CD14-positive monocyte (primary cell): Measurements from ENCODE around the gene ACSM3. TPM values are rescaled to one million over a fixed set of nuclear protein-coding genes. Genes with fewer than 3 reads are reported as not detected.

Source experiments
- DNase-seq, 3 donors: peaks; one replicate each; pipeline ENCODE4 v3.0.0-alpha.2; 2011 to 2022
- H2AFZ ChIP-seq: 2 replicates; pipeline ENCODE4 v1.6.0; 2012; ENCODE audit warnings: mild to moderate bottlenecking, low read depth, low read length, inconsistent platforms; ENCODE audit not compliant: insufficient read depth, poor library complexity, severe bottlenecking
- H3K27ac ChIP-seq, 2 donors: 1 replicate in 1 of 2; 2 replicates in 1 of 2; pipeline ENCODE4 v1.5.1; 2012 to 2013; ENCODE audit warnings: low read length in 2 of 2, control low read depth in 1 of 2, inconsistent platforms in 1 of 2, low read depth in 1 of 2, mild to moderate bottlenecking in 1 of 2
- H3K27me3 ChIP-seq, 2 donors: one replicate each; pipeline versions ENCODE4 v1.6.0 to v1.6.1; 2011 to 2013; ENCODE audit warnings: low read length in 2 of 2; ENCODE audit not compliant: control insufficient read depth in 2 of 2, insufficient read depth in 2 of 2
- H3K36me3 ChIP-seq, 2 donors: replicated peaks in 1 of 2; 1 replicate in 1 of 2; 2 replicates in 1 of 2; pipeline versions ENCODE4 v1.5.1 to v1.6.1; 2012 to 2013; ENCODE audit warnings: low read length in 2 of 2, control low read depth in 1 of 2, inconsistent platforms in 1 of 2, mild to moderate bottlenecking in 1 of 2; ENCODE audit not compliant: insufficient read depth in 2 of 2, control insufficient read depth in 1 of 2
- H3K4me1 ChIP-seq, 2 donors: 1 replicate in 1 of 2; 2 replicates in 1 of 2; pipeline versions ENCODE4 v1.5.1 to v1.6.1; 2012 to 2013; ENCODE audit warnings: low read length in 2 of 2, control low read depth in 1 of 2, inconsistent platforms in 1 of 2, mild to moderate bottlenecking in 1 of 2, moderate library complexity in 1 of 2; ENCODE audit not compliant: insufficient read depth in 2 of 2, control insufficient read depth in 1 of 2
- H3K4me2 ChIP-seq: replicated peaks from 2 replicates; pipeline ENCODE3; 2012; ENCODE audit warnings: low read length, moderate library complexity, mild to moderate bottlenecking; ENCODE audit not compliant: poor library complexity, severe bottlenecking; ENCODE audit errors: extremely low read depth
- H3K4me3 ChIP-seq, 3 experiments: fragments of 200-600 bp in 1 of 3; sonication (generic) in 1 of 3; replicated peaks in 1 of 3; 1 replicate in 2 of 3; 2 replicates in 1 of 3; pipeline ENCODE4 v1.5.1; 2011 to 2013; ENCODE audit warnings: low read length in 3 of 3, mild to moderate bottlenecking in 3 of 3, control low read depth in 2 of 3, low read depth in 2 of 3, inconsistent platforms in 1 of 3, moderate library complexity in 1 of 3
- H3K79me2 ChIP-seq: 2 replicates; pipeline ENCODE4 v1.6.0; 2012; ENCODE audit warnings: mild to moderate bottlenecking, control low read depth, inconsistent platforms, low read length, moderate library complexity; ENCODE audit not compliant: insufficient read depth
- H3K9ac ChIP-seq: 2 replicates; pipeline ENCODE4 v1.6.0; 2017; ENCODE audit warnings: low read length, mild to moderate bottlenecking; ENCODE audit not compliant: insufficient read depth, poor library complexity, severe bottlenecking
- H3K9me3 ChIP-seq, 2 donors: replicated peaks in 1 of 2; 1 replicate in 1 of 2; 2 replicates in 1 of 2; pipeline versions ENCODE4 v1.5.1 to v1.6.1; 2012 to 2013; ENCODE audit warnings: low read length in 2 of 2, control low read depth in 1 of 2; ENCODE audit not compliant: control insufficient read depth in 1 of 2, insufficient read depth in 1 of 2
- H4K20me1 ChIP-seq: 2 replicates; pipeline ENCODE4 v1.6.0; 2012; ENCODE audit warnings: mild to moderate bottlenecking, low read length, control low read depth, moderate library complexity; ENCODE audit not compliant: insufficient read depth
- H3K27ac Mint-ChIP-seq, 7 donors: one replicate each; pipeline ENCODE4 v1.8.0; 2020; ENCODE audit warnings: mild to moderate bottlenecking in 7 of 7, mixed read lengths in 7 of 7, moderate library complexity in 6 of 7, inconsistent platforms in 2 of 7
- H3K27me3 Mint-ChIP-seq, 3 donors: one replicate each; pipeline ENCODE4 v1.8.0; 2021 to 2022; ENCODE audit warnings: low read depth in 3 of 3, mild to moderate bottlenecking in 3 of 3, mixed read lengths in 3 of 3, moderate library complexity in 3 of 3, inconsistent platforms in 1 of 3
- H3K36me3 Mint-ChIP-seq, 2 donors: one replicate each; pipeline ENCODE4 v1.8.0; 2020; ENCODE audit warnings: mixed read lengths in 2 of 2, inconsistent platforms in 1 of 2, mild to moderate bottlenecking in 1 of 2
- H3K4me1 Mint-ChIP-seq: one replicate; pipeline ENCODE4 v1.8.0; 2020; ENCODE audit warnings: mild to moderate bottlenecking, mixed read lengths
- H3K4me3 Mint-ChIP-seq, 2 donors: one replicate each; pipeline ENCODE4 v1.8.0; 2020; ENCODE audit warnings: mild to moderate bottlenecking in 2 of 2, mixed read lengths in 2 of 2, moderate library complexity in 1 of 2
- H3K9me3 Mint-ChIP-seq, 7 donors: one replicate each; pipeline ENCODE4 v1.8.0; 2020 to 2022; ENCODE audit warnings: mixed read lengths in 7 of 7, mild to moderate bottlenecking in 6 of 7, moderate library complexity in 6 of 7, inconsistent platforms in 2 of 7
- CTCF ChIP-seq: fragments of 200-600 bp; IDR thresholded peaks from one replicate; pipeline ENCODE4 v1.8.0; 2022; ENCODE audit warnings: antibody characterized with exemption, mild to moderate bottlenecking
- WGBS: methylation state at CpG from one replicate; pipeline ENCODE4 v1.1.5; 2013; ENCODE audit warnings: missing lambda C conversion rate; ENCODE audit not compliant: insufficient coverage; 5-methylcytosine and 5-hydroxymethylcytosine counted together
- intact Hi-C, 2 donors: fragments of 100-400 bp; cut with micrococcal nuclease; formaldehyde crosslinking; loops; one replicate each; pipeline versions ENCODE4 v1.15.0 to v1.15.1; 2023
- polyA plus RNA-seq, 3 donors: library from polyadenylated mRNA; depleted of rRNA in 1 of 3; unstranded in 2 of 3; stranded (reverse) in 1 of 3; fragments of 300-500 nt in 2 of 3; fragments of >200 nt in 1 of 3; fragmentation: Illumina TruSeq in 2 of 3; gene quantifications; 1 replicate in 2 of 3; 2 replicates in 1 of 3; pipeline ENCODE4 v1.2.3, GENCODE V29; 2012 to 2021

Gene ACSM3
- polyA plus RNA-seq, 3 donors, result 1.6 to 5.1 (median 1.9) TPM

DNA sequence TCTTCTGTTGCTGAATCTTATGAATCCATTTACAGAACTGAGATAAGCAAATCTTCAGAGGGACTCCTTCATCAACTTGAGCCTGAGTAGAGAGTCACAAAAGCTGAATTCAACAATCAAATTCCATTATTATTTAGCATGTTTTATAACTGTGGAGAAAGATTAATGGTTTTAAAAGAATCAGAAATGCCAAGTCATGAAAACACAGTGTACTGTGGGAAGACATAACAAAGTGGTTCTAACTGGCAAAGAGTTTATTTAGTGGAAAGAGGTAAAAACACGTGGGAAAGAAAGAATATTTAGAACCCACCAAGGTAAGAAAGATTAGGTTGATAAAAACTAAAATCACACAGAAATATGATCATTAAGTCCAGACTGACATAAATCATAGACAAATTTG lies 37.5 kb downstream of the ACSM3 start:
- Histone ChIP-seq H3K79me2 (peaks cover 9% of the 10 kb centered on the region), H3K27me3 (no peaks in the 10 kb centered on the region), H3K4me2 (no peak overlapping the region), H3K27ac (no peak overlapping the region), H3K9ac (no peak overlapping the region), H3K4me1 (peaks cover 9 to 15% of the 10 kb centered on the region in 2 donors), H3K4me3 (no peak overlapping the region), H2AFZ (no peak overlapping the region), H3K9me3 (no peaks in the 10 kb centered on the region), H4K20me1 (no peaks in the 10 kb centered on the region), H3K36me3 (peaks cover 36 to 56% of the 10 kb centered on the region in 2 donors)
- intact Hi-C loops, result loop anchor here in 1 of 2 donors (5.0 kb wide), 1 partner anchor 281 kb away; no protein-coding TSS in a partner anchor
- TF ChIP-seq CTCF, result no peak
- Mint-ChIP-seq H3K9me3 (no peaks in the 10 kb centered on the region), H3K4me3 (no peak overlapping the region), H3K27me3 (no peaks in the 10 kb centered on the region), H3K36me3 (peaks cover 27 to 35% of the 10 kb centered on the region in 2 donors), H3K27ac (no peak overlapping the region), H3K4me1 (peaks cover 11% of the 10 kb centered on the region)
- no CpG with 5 or more reads among the region's 1 CpG for WGBS
- no peak for DNase-seq

- Histone ChIP-seq H3K9me3 (no peaks in the 10 kb centered on the region), H3K9ac (no peak overlapping the region), H3K4me3 (no peak overlapping the region), H3K27me3 (no peaks in the 10 kb centered on the region), H4K20me1 (no peaks in the 10 kb centered on the region), H3K4me2 (no peak overlapping the region), H3K4me1 (peaks cover 19 to 25% of the 10 kb centered on the region in 2 donors), H3K79me2 (peaks cover 18% of the 10 kb centered on the region), H3K27ac (no peak overlapping the region), H3K36me3 (peaks cover 20 to 40% of the 10 kb centered on the region in 2 donors), H2AFZ (no peak overlapping the region)
- WGBS, result 96% methylated on average over 2 of the region's 2 CpGs
- Mint-ChIP-seq H3K4me3 (no peak overlapping the region), H3K27ac (no peak overlapping the region), H3K4me1 (peaks cover 23% of the 10 kb centered on the region), H3K36me3 (peaks cover 16 to 24% of the 10 kb centered on the region in 2 donors), H3K27me3 (no peaks in the 10 kb centered on the region), H3K9me3 (no peaks in the 10 kb centered on the region)
- intact Hi-C loops, result loop anchor here in 1 of 2 donors (5.0 kb wide), 1 partner anchor 279 kb away; no protein-coding TSS in a partner anchor
- TF ChIP-seq CTCF, result no peak
- DNase-seq, result no peak
Measured at GRCh38 chr16:20803192-20803560, 39.4 kb downstream of the ACSM3 start.
